DOHH2 (cell line): ENCODE measurements around the gene MED16.

Source experiments
- H3F3A ChIP-seq: fragments of 200-600 bp; sonication (generic), shearing (Covaris generic); 2 replicates; pipeline ENCODE4 v1.6.0; 2016; ENCODE audit warnings: antibody characterized with exemption, mild to moderate bottlenecking; ENCODE audit not compliant: control insufficient read depth, insufficient read depth
- H3K27ac ChIP-seq: fragments of 200-600 bp; sonication (generic); 2 replicates; pipeline ENCODE4 v1.5.1; 2014; ENCODE audit warnings: low read depth, mild to moderate bottlenecking, low read length, moderate library complexity
- H3K27me3 ChIP-seq: fragments of 200-600 bp; sonication (generic); 2 replicates; pipeline ENCODE4 v1.6.1; 2014; ENCODE audit warnings: mild to moderate bottlenecking, low read length, mixed read lengths; ENCODE audit not compliant: control insufficient read depth
- H3K36me3 ChIP-seq: fragments of 200-600 bp; sonication (generic); 2 replicates; pipeline ENCODE4 v1.6.1; 2014; ENCODE audit warnings: mild to moderate bottlenecking, low read length, moderate library complexity, mixed read lengths; ENCODE audit not compliant: control insufficient read depth
- H3K4me1 ChIP-seq: fragments of 200-600 bp; sonication (generic); 2 replicates; pipeline ENCODE4 v1.6.1; 2014; ENCODE audit warnings: mild to moderate bottlenecking, low read length, mixed read lengths; ENCODE audit not compliant: control insufficient read depth
- H3K4me2 ChIP-seq: fragments of 200-600 bp; sonication (generic); 2 replicates; pipeline ENCODE4 v1.6.0; 2014; ENCODE audit warnings: mild to moderate bottlenecking, low read length, moderate library complexity
- H3K4me3 ChIP-seq: fragments of 200-600 bp; sonication (generic); 2 replicates; pipeline ENCODE4 v1.5.1; 2014; ENCODE audit warnings: mild to moderate bottlenecking, low read length, mixed read lengths
- H3K79me2 ChIP-seq: fragments of 200-600 bp; sonication (generic); 2 replicates; pipeline ENCODE4 v1.6.1; 2014; ENCODE audit warnings: mild to moderate bottlenecking, low read length, mixed read lengths; ENCODE audit not compliant: control insufficient read depth
- H3K9me2 ChIP-seq: fragments of 200-600 bp; sonication (generic); replicated peaks from 2 replicates; pipeline ENCODE4 v1.6.1; 2014; ENCODE audit warnings: mild to moderate bottlenecking, low read length, mixed read lengths; ENCODE audit not compliant: control insufficient read depth
- H3K9me3 ChIP-seq: fragments of 200-600 bp; sonication (generic); 2 replicates; pipeline ENCODE4 v1.6.1; 2014; ENCODE audit warnings: antibody characterized with exemption, low read length, mixed read lengths; ENCODE audit not compliant: control insufficient read depth, insufficient read depth
- H4K20me1 ChIP-seq: fragments of 200-600 bp; sonication (generic); 2 replicates; pipeline ENCODE4 v1.6.0; 2014; ENCODE audit warnings: low read depth, mild to moderate bottlenecking, antibody characterized with exemption, low read length, moderate library complexity; ENCODE audit not compliant: control insufficient read depth, insufficient read depth
- CTCF ChIP-seq: fragments of 200-600 bp; sonication (generic); IDR thresholded peaks from one replicate; pipeline ENCODE4 v1.5.1; 2014; ENCODE audit warnings: antibody characterized with exemption, mild to moderate bottlenecking, low read depth, low read length; ENCODE audit not compliant: poor library complexity, severe bottlenecking
- EZH2phosphoT487 ChIP-seq: fragments of 200-600 bp; sonication (generic); IDR thresholded peaks from 2 replicates; pipeline ENCODE4 v1.6.1; 2017; ENCODE audit warnings: borderline replicate concordance, mild to moderate bottlenecking, antibody characterized with exemption, low read length, moderate library complexity, mixed read lengths

Gene MED16

DNA sequence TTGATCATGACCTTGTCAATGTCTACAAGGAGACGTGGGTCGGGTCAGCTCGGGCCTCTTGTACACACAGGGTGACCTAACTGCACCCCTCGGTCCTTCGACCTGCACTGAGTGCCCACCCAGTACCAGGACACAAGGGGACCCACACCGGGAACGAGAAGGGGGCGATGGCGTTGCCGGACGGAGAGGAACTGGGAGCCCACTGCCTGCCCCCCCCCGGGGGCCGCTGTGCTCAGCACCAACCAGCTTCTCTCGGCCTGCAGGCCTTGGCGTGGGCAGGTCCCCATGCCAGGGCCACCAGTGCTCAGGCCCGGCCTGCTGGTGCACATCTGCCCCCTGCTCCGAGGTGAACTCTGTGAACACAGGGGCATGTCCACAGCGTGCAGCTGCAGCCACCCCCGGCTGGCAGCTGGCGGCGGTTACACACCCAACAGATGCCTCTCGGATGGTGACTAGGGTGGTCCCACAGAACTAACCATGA, 19.4 kb downstream of the MED16 start:
- H3K9me3 ChIP-seq = no peaks in the 10 kb centered on the region
- TF ChIP-seq EZH2phosphoT487 (no peak), CTCF (no peak)
- no peak overlapping the region for H3K27ac ChIP-seq
- no peak overlapping the region for H3K4me3 ChIP-seq
- no peaks in the 10 kb centered on the region for H3K36me3 ChIP-seq
- no peaks in the 10 kb centered on the region for H3K9me2 ChIP-seq
- H3K27me3 ChIP-seq = no peaks in the 10 kb centered on the region
- H3K79me2 ChIP-seq = no peaks in the 10 kb centered on the region
- H3K4me1 ChIP-seq = peaks cover 9% of the 10 kb centered on the region
- H3K4me2 ChIP-seq = 0 out of 2 replicates have a peak overlapping the region, but pooled peaks have one; percentile 4
- H4K20me1 ChIP-seq = peaks cover 5% of the 10 kb centered on the region
- peaks cover 5% of the 10 kb centered on the region; the same call in 1 of the 2 replicates for H3F3A ChIP-seq

- Histone ChIP-seq H3K4me3 (no peak overlapping the region), H3K36me3 (no peaks in the 10 kb centered on the region), H4K20me1 (peaks cover 5% of the 10 kb centered on the region), H3K27me3 (no peaks in the 10 kb centered on the region), H3K9me2 (no peaks in the 10 kb centered on the region), H3K79me2 (no peaks in the 10 kb centered on the region), H3K4me1 (peaks cover 9% of the 10 kb centered on the region), H3K4me2 (0 out of 2 replicates have a peak overlapping the region, but pooled peaks have one; percentile 4), H3K27ac (no peak overlapping the region), H3K9me3 (no peaks in the 10 kb centered on the region), H3F3A (peaks cover 5% of the 10 kb centered on the region; the same call in 1 of the 2 replicates)
- no peak for TF ChIP-seq CTCF
- TF ChIP-seq EZH2phosphoT487 = no peak
These were observed 19.9 kb downstream of the MED16 start for GRCh38 chr19:873084-873483.

DNA sequence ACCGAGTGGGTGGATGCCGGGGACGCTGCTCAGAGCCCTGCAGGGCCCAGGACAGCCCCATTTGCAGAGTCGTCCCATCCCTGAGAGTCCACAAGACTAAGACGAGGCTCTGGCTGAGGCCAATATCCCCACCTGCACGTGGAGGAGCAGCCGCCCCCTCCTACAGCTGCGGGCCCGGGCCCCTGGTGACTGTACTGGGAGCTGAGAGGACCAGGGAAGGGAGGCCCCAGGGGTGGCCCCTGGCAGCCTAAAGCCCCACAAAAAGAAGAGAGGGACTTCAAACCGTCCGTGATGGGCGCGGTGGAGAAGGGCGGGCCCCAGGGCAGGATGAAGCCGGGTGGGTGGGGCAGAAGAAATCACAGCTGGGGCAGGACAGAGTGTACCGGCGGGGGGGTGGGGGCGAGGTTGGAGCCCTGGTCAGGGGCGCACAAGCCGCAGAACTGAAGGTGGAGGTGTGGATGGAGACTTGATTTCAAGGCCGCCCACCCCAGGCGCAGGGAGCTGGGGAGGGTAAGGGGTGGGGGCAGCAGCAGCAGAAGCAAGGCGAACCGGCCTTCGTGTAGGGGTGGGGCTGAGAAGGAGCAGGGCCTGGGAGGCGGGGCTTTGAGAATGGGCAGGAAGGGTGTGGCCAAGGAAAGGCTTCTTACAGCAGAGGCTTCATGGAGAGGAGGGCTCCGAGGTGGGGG, 20.6 kb downstream of the MED16 start:
- H3K9me3 ChIP-seq = no peaks in the 10 kb centered on the region
- H3K4me2 ChIP-seq = peak overlapping the region; percentile 71
- no peaks in the 10 kb centered on the region for H3K79me2 ChIP-seq
- no peak overlapping the region for H3K27ac ChIP-seq
- peaks cover 9% of the 10 kb centered on the region for H3K4me1 ChIP-seq
- TF ChIP-seq EZH2phosphoT487 = no peak
- TF ChIP-seq CTCF = no peak
- no peaks in the 10 kb centered on the region for H3K36me3 ChIP-seq
- peaks cover 5% of the 10 kb centered on the region for H4K20me1 ChIP-seq
- H3F3A ChIP-seq = peaks cover 5% of the 10 kb centered on the region; the same call in 1 of the 2 replicates
- H3K9me2 ChIP-seq = no peaks in the 10 kb centered on the region
- H3K4me3 ChIP-seq = peak overlapping the region; percentile 63
- H3K27me3 ChIP-seq = no peaks in the 10 kb centered on the region
